Osteoblast (primary cell): ENCODE results near the gene RAD21L1. TPM values are rescaled to one million over a fixed set of nuclear protein-coding genes. Genes with fewer than 3 reads are reported as not detected.

Experiments used
- DNase-seq: peaks from one replicate; pipeline ENCODE4 v3.0.0; 2011; ENCODE audit warnings: low spot score, mixed read lengths; ENCODE audit not compliant: insufficient read length; ENCODE audit errors: missing footprints
- H2AFZ ChIP-seq: 2 replicates; pipeline ENCODE4 v1.6.0; 2011; ENCODE audit warnings: mild to moderate bottlenecking, low read length
- H3K27ac ChIP-seq: 2 replicates; pipeline ENCODE4 v1.5.1; 2011; ENCODE audit warnings: mild to moderate bottlenecking, low read depth, low read length, moderate library complexity
- H3K27me3 ChIP-seq: 2 replicates; pipeline ENCODE4 v1.6.0; 2012; ENCODE audit warnings: mild to moderate bottlenecking, control low read depth, inconsistent platforms, low read length, moderate library complexity; ENCODE audit not compliant: insufficient read depth
- H3K36me3 ChIP-seq: 2 replicates; pipeline ENCODE4 v1.5.1; 2011; ENCODE audit warnings: mild to moderate bottlenecking, low read length, control low read depth, moderate library complexity; ENCODE audit not compliant: insufficient read depth
- H3K4me1 ChIP-seq: 2 replicates; pipeline ENCODE4 v1.5.1; 2011; ENCODE audit warnings: mild to moderate bottlenecking, low read length, control low read depth, moderate library complexity; ENCODE audit not compliant: insufficient read depth
- H3K4me2 ChIP-seq: 2 replicates; pipeline ENCODE4 v1.6.0; 2011; ENCODE audit warnings: mild to moderate bottlenecking, low read length; ENCODE audit not compliant: insufficient read depth
- H3K4me3 ChIP-seq: fragments of 200-600 bp; sonication (generic); 3 replicates; pipeline ENCODE4 v1.5.1; 2012; ENCODE audit warnings: mild to moderate bottlenecking, low read length, inconsistent platforms; ENCODE audit not compliant: insufficient read depth
- H3K79me2 ChIP-seq: 2 replicates; pipeline ENCODE4 v1.6.0; 2012; ENCODE audit warnings: mild to moderate bottlenecking, low read length, control low read depth, inconsistent platforms; ENCODE audit not compliant: insufficient read depth
- H3K9me3 ChIP-seq: 2 replicates; pipeline ENCODE4 v1.5.1; 2011; ENCODE audit warnings: low read depth, low read length, control low read depth
- H4K20me1 ChIP-seq: 2 replicates; pipeline ENCODE4 v1.6.0; 2012; ENCODE audit warnings: mild to moderate bottlenecking, low read length, control low read depth; ENCODE audit not compliant: insufficient read depth
- total RNA-seq: library from RNA; depleted of rRNA; stranded (reverse); fragments of >200 nt; gene quantifications from 2 replicates; pipeline ENCODE4 v1.2.3, GENCODE V29; 2012
- TF ChIP-seq, protein P1 (sequence below): IDR thresholded peaks from 2 replicates; pipeline ENCODE4 v1.5.1; 2011; ENCODE audit warnings: mild to moderate bottlenecking, low read depth, low read length, moderate library complexity; ENCODE audit errors: extremely low read depth

RAD21L1 gene
- total RNA-seq, 1 donor: not detected

- peaks cover 41% of the 10 kb centered on the region for H4K20me1 ChIP-seq
- TF ChIP-seq, protein P1, sequence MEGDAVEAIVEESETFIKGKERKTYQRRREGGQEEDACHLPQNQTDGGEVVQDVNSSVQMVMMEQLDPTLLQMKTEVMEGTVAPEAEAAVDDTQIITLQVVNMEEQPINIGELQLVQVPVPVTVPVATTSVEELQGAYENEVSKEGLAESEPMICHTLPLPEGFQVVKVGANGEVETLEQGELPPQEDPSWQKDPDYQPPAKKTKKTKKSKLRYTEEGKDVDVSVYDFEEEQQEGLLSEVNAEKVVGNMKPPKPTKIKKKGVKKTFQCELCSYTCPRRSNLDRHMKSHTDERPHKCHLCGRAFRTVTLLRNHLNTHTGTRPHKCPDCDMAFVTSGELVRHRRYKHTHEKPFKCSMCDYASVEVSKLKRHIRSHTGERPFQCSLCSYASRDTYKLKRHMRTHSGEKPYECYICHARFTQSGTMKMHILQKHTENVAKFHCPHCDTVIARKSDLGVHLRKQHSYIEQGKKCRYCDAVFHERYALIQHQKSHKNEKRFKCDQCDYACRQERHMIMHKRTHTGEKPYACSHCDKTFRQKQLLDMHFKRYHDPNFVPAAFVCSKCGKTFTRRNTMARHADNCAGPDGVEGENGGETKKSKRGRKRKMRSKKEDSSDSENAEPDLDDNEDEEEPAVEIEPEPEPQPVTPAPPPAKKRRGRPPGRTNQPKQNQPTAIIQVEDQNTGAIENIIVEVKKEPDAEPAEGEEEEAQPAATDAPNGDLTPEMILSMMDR: no peak
These were observed 62.1 kb downstream of the RAD21L1 start for GRCh38 chr20:1287787-1288569.

GRCh38 chr20:1291191-1291741, 65.4 kb downstream of the RAD21L1 start:
- TF ChIP-seq, protein P1: no peak
- Histone ChIP-seq H3K27ac (no peak overlapping the region), H3K27me3 (no peaks in the 10 kb centered on the region), H4K20me1 (peaks cover 35% of the 10 kb centered on the region), H3K9me3 (no peaks in the 10 kb centered on the region), H2AFZ (no peak overlapping the region), H3K4me3 (no peak overlapping the region), H3K36me3 (no peaks in the 10 kb centered on the region), H3K4me1 (no peaks in the 10 kb centered on the region), H3K79me2 (no peaks in the 10 kb centered on the region), H3K4me2 (no peak overlapping the region)
- DNase-seq: no peak

More at GRCh38 chr20:1287787-1288569, 62.1 kb downstream of the RAD21L1 start:
- Histone ChIP-seq H3K9me3 (no peaks in the 10 kb centered on the region), H3K27ac (no peak overlapping the region), H3K4me2 (no peak overlapping the region), H3K4me3 (no peak overlapping the region), H3K4me1 (no peaks in the 10 kb centered on the region), H3K36me3 (no peaks in the 10 kb centered on the region), H3K27me3 (no peaks in the 10 kb centered on the region), H3K79me2 (no peaks in the 10 kb centered on the region), H2AFZ (no peak overlapping the region)
- no peak for DNase-seq

DNA sequence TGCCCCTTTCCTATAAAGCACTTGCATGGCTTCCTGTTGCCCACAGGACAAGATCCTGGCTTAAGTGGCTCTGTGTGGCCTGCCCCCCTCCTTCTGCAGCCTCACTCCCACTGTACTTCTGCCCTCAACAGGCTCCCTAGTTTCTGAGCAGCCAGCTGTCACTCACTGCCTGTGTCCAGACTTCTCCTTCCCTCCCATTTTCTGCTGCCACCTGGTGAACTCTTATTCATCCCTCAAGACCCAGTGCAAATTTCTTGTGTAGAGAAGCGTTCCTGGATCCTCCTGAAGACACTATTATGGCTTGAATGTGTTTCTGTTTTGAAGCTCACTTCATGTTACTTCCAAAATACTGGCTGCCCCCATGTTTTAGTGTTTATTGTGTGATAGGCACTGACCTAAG, 66.8 kb downstream of the RAD21L1 start:
- no peaks in the 10 kb centered on the region for H3K4me1 ChIP-seq
- TF ChIP-seq, protein P1: no peak
- no peaks in the 10 kb centered on the region for H3K9me3 ChIP-seq
- H4K20me1 ChIP-seq: peaks cover 25% of the 10 kb centered on the region
- H3K27ac ChIP-seq: no peak overlapping the region
- H3K27me3 ChIP-seq: no peaks in the 10 kb centered on the region
- no peak overlapping the region for H2AFZ ChIP-seq
- H3K79me2 ChIP-seq: no peaks in the 10 kb centered on the region
- no peak overlapping the region for H3K4me2 ChIP-seq
- H3K36me3 ChIP-seq: no peaks in the 10 kb centered on the region
- no peak overlapping the region for H3K4me3 ChIP-seq
- DNase-seq: no peak

GRCh38 chr20:1293641-1294379, 68.0 kb downstream of the RAD21L1 start:
- Histone ChIP-seq H3K27ac (no peak overlapping the region), H4K20me1 (peaks cover 24% of the 10 kb centered on the region), H3K4me1 (no peaks in the 10 kb centered on the region), H3K4me2 (no peak overlapping the region), H3K9me3 (no peaks in the 10 kb centered on the region), H3K4me3 (no peak overlapping the region), H2AFZ (no peak overlapping the region), H3K27me3 (no peaks in the 10 kb centered on the region), H3K36me3 (no peaks in the 10 kb centered on the region), H3K79me2 (no peaks in the 10 kb centered on the region)
- TF ChIP-seq, protein P1: no peak
- no peak for DNase-seq
